Measurements from ENCODE around the gene FLT1.

The FLT1 gene

DNA sequence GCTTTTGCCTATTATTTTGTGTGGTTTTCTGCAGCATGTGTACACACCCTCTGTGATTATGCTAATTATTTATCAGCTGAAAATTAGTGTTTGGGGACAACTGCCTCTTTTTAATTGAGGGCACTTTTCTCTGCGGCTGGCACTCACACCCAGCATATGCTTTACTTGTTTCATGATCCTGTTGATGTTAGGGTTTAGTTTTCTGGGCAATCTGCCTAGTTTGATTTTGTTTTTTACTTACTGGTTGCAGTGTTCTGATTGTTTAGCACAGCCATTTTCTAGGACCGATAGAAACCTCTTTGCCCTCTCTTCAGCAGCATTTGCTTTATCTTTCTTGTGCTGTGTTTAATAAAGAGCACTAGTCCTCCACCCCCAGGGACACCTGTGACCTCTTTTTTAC lies 195.0 kb downstream of the FLT1 start:
- no peak for DNase-seq

GRCh38 chr13:28297341-28297740 lies 197.6 kb downstream of the FLT1 start:
- no peak for DNase-seq

GRCh38 chr13:28286263-28286662 lies 208.7 kb downstream of the FLT1 start:
- DNase-seq: no peak

- DNase-seq: no peak
These were observed 211.3 kb downstream of the FLT1 start for GRCh38 chr13:28283600-28283999.

GRCh38 chr13:28282451-28282850 lies 212.5 kb downstream of the FLT1 start:
- no peak for DNase-seq

- DNase-seq: no peak
These were observed 221.0 kb downstream of the FLT1 start for GRCh38 chr13:28273919-28274318.

- no peak for DNase-seq
These were observed 223.7 kb downstream of the FLT1 start for GRCh38 chr13:28271056-28271840.

- no peak for DNase-seq
These were observed 226.1 kb downstream of the FLT1 start for GRCh38 chr13:28268800-28269223.

DNA sequence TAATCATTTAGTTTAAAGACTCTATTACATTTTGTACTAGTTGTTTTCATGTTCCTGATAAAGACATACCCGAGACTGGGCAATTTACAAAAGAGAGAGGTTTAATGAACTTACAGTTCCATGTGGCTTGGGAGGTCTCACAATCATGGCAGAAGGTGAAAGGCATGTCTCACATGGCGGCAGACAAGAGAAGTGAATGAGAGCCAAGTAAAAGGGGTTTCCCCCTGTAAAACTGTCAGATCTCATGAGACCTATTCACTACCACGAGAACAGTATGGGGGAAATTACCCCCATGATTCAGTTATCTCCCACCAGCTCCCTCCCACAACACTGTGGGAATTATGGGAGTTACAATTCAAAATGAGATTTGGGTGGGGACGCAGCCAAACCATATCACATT lies 227.4 kb downstream of the FLT1 start:
- DNase-seq: no peak

DNA sequence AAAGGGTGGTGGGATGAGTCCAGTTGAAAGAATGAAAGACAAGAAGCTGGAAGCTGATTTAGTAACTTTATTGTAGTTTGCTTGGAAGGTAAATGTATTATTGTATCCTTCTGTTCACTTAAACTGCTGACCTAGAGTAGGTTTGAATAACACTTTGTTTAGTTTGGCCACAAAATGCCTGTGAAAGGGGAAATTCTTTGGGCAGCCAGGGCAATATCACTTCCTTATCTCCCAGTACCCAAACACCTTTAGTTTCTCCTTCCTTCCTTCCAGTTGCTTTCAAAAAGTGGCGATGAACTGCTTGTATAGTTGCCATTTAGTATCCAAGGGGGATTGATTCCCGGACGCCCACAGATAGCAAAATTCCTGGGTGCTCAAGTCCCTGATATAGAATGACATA lies 236.5 kb downstream of the FLT1 start:
- no peak for DNase-seq

DNA sequence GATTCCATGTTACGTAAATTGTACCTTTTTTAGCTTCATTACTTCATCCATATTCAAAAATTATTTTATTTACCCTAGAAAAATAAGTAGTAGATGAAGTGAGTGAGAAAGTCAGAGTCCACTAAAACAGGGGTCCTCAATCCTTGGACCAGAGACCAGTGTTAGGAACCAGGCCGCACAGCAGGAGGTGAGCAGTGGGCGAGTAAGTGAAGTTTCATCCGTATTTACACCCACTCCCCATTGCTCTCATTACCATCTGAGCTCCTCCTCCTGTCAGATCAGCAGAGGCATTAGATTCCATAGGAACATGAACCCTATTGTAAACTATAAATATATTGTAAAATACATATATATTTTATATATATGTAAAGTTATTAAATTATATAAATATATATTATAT lies 237.6 kb downstream of the FLT1 start:
- no peak for DNase-seq

DNA sequence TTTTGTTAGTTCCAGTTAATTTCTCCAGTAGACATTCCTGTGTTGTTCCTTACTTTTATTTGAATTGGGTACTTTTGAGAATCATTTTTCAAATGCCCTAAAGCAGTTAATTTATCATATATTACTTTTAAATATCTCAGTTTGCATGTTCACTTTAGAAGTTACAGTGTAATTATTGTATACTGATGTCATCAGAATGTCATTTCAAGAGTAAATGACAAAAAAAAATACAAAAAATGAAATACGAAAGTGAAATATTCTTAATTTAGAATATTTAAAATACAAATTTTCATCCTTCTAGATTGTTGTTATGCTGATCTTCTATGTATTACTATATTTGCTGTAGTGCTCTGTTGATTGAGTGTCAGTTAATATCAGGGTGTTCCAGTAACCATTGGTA lies 242.4 kb downstream of the FLT1 start:
- no peak for DNase-seq

GRCh38 chr13:28251466-28251865 lies 243.5 kb downstream of the FLT1 start:
- no peak for DNase-seq

DNA sequence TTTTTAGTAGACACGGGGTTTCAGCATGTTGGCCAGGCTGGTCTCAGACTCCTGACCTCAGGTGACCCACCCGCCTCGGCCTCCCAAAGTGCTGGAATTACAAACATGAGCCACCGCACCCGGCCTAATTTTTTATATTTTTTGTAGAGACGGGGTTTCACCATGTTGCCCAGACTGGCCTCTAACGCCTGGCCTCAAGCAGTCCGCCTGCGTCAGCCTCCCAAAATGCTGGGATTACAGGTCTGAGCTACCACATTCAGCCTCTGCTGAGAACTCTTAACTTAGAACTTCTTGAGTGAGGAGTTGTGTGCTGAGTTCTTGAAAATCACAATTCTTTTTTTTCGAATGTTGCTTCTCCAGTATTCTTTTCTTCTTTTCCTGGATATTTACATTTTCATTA lies 244.4 kb downstream of the FLT1 start:
- no peak for DNase-seq
